Hematopoietic multipotent progenitor cell treated with erythropoietin and hydrocortisone succinate and interleukin-3 and kit ligand, for 4 days (in vitro differentiated cells): ENCODE measurements around the gene SPATA2.

Experiments
- DNase-seq: peaks from one replicate; pipeline ENCODE4 v3.0.0-alpha.2; 2015

Gene SPATA2

DNA sequence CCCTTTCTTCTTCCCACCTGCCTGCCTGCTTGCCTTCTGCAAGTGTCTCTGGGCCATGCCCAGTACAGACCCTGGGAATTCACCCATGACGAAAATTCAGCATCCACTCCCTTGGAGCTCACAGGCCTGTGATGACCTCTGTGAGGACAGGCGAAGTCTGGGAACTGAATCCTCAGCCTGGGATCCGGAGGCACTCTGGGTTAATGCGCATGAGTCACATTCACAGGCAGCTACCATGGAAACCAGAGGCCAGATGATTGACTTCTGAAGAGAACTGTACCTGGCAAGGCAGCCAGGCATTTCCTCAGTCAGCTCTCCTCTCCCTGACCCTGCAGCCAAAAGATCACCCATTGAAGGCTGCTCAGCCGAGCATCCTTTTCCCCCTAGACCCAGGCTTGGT lies 61.7 kb downstream of the SPATA2 start:
- DNase-seq: no peak
